ENCODE data around the gene CEP78.
A peak's percentile ranks its signal among the peaks of the same experiment; 100 is the strongest.
"Not testable (repeated sequence)": the region's sequence is repeated elsewhere in the genome, so short reads cannot be mapped to it uniquely, and the experiment has no call there.

The CEP78 gene, protein sequence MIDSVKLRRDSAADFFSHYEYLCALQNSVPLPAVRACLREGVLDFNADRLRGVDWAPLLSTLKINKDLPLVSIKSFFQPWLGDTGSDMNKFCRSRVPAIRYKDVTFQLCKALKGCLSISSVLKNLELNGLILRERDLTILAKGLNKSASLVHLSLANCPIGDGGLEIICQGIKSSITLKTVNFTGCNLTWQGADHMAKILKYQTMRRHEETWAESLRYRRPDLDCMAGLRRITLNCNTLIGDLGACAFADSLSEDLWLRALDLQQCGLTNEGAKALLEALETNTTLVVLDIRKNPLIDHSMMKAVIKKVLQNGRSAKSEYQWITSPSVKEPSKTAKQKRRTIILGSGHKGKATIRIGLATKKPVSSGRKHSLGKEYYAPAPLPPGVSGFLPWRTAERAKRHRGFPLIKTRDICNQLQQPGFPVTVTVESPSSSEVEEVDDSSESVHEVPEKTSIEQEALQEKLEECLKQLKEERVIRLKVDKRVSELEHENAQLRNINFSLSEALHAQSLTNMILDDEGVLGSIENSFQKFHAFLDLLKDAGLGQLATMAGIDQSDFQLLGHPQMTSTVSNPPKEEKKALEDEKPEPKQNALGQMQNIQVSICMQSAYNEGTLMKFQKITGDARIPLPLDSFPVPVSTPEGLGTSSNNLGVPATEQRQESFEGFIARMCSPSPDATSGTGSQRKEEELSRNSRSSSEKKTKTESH

DNA sequence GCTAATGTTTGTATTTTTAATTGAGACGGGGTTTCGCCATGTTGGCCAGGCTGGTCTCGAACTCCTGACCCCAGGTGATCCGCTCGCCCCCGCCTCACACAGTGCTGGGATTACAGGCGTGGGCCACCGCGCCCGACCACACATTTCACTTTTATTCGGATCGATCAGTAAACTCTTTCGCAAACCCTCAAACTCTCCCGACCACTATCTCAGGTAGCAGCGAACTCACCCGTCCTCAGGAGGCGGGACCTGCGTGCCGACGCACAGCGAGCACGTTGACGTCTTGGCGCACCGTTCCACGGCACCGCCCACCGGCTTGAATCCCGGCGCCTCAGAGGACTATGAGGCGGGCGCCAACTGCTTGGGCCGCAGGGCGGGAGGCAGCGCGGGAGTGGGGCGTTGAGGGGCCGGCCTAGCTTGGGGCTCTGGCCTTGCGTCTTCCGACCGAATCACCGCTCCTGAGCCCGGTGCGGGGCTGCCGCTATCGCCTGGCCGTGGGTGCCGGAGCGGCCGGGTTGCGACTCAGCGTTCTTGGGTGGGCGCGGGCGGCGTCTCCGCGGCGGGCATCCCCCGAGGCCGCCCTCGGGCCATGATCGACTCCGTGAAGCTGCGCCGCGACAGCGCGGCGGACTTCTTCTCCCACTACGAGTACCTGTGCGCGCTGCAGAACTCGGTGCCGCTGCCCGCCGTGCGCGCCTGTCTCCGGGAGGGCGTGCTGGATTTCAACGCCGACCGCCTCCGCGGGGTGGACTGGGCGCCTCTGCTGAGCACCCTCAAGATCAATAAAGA, at the start of gene CEP78:
TSS of gene CEP78 (plus strand) at position 314 of the 789 bp plus-strand sequence. CDS start at position 590, 276 bp downstream.
- DNase-seq (ENCODE audit: low spot score): peak; percentile 95

GRCh38 chr9:78187763-78188484, 48.0 kb upstream of the CEP78 start:
- DNase-seq (ENCODE audit: low spot score): no peak

DNA sequence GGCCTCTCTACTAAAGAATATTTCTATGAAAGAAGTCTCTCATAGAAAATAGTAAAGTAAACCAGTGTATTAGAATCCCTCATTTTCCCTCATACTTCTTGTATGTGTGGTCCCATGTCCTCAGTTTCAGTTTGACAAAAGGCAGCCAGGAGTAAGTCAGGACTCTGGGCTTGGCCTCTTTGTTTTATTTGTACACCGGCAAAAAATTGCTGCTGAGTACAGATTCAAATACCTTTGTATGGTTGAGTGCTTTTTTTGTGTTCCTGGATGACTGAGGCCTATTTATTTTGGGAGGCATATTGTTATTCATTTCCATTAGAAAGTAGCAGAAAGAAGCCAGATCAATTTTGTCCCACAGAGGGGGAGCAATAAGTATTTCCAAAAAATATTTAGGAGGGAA, 47.3 kb upstream of the CEP78 start:
- DNase-seq (ENCODE audit: low spot score): no peak

DNA sequence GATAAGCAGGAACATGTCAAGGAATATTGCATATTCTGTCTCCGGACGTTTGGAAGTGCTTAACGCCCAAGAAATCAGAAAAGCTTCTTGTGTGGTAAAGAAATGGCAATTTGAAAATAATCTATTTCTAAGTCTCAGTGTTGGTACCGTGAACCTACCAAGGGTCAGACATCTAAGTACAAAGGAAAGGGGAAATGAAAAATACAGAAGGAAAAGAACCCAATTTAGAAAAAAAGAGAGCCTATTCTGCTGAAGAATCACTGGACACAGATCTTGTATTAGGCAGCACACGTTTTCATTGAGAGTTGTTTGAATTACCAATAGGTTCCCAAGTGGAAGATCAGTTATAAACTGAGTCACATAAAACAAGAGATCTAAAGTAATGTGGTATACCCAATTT, 46.9 kb upstream of the CEP78 start:
- DNase-seq (ENCODE audit: low spot score): no peak

- no peak for DNase-seq (ENCODE audit: low spot score)
These were observed 46.4 kb upstream of the CEP78 start for GRCh38 chr9:78189461-78189860.

GRCh38 chr9:78191931-78192330, 43.9 kb upstream of the CEP78 start:
- no peak for DNase-seq (ENCODE audit: low spot score)

DNA sequence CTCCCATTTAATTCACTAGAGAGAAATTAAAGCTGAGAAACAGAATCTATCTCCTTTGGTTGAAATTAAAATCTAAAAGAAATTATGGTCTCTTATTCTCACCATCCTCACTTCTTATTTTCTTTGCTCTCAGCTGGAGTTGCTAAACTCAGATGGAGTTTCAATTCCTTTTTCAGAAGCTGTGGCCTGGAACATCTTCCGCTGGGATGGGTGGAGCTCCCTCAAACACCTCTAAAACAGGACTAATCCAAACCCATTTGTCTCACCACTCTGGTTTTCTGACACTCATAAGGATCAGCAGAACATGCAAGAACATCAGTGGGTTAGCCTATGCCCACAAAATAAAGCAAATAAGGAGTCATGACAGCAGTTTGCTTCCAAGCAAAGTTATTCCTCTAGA, 39.6 kb upstream of the CEP78 start:
- DNase-seq (ENCODE audit: low spot score): no peak

- not testable (repeated sequence) for DNase-seq (ENCODE audit: low spot score)
These were observed 34.6 kb upstream of the CEP78 start for GRCh38 chr9:78201158-78201777.

DNA sequence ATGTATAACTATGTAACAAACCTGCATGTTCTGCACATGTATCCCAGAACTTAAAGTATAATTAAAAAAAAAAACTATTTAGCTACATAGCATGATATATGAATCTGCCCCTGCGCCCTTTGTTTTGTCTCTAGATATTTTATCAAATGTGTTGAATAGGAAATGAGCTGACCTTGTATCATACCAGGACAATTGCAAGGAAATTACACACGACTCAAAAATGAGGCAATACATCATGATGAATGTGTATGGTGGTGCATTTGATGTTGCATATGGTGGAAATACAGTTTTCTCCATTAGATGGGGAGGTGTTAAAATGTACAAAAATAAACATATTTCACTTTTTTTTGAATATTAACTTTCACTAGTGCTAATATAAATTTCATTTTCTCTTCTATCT, 28.6 kb upstream of the CEP78 start:
- DNase-seq (ENCODE audit: low spot score): no peak

DNA sequence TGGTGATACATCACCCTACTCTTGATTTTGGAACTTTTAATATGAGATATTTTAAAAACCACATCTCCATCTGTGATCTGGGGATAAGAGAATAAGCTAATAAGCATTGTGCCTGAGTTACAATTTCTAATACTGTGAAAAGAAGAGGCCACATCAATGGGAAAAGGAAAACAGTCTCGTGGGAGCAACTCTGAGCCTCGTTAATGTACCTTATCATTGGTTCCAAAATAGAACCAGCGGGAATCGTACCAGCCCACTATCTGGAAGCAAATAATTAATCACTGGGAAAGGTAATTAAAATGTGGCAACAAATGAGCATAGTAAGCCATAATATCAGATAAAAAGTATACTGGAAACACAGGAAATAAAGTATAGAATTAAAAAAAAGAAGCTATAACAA, 28.0 kb upstream of the CEP78 start:
- no peak for DNase-seq (ENCODE audit: low spot score)

GRCh38 chr9:78209127-78209526, 26.7 kb upstream of the CEP78 start:
- DNase-seq (ENCODE audit: low spot score): no peak

GRCh38 chr9:78210841-78211301, 25.0 kb upstream of the CEP78 start:
- no peak for DNase-seq (ENCODE audit: low spot score)

DNA sequence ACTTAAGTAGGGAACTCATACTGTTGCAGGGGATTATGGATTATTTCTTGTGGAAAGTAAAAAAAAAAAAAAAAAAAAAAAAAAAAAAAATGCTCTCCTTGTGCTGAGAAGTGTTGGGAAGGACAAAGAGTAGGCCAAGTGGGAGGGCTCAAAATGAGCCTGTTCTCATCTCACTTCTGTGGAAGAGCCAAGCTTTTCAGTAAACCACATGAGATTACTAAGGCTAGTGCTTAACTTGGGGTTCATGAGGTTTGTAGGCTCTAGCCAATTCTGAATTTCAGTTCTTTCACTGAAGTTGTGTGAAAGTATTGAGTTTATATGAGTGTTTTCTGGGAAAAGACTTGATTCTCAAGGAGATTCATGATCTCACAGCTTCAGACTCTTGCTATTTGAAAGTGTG, 23.0 kb upstream of the CEP78 start:
- DNase-seq (ENCODE audit: low spot score): no peak

GRCh38 chr9:78213712-78214111, 22.2 kb upstream of the CEP78 start:
- no peak for DNase-seq (ENCODE audit: low spot score)

DNA sequence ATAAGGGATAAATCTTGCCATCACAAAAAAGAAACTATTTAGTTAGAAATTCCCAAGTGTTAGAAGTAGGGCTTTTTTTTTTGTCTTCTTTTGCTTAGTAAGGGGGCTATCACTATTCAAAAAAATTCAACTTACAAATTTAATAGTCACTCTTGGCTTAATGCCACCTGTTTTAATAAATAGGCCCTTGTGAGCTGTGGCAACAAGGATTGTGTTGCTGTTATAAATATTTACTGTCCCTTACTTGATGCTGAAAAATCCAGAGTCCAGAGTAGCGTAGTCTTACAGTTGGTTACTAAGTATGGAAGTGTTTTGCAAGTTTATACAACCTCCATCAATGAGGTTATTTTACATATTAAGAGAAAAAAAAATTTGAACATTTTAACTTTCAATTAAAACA, 21.4 kb upstream of the CEP78 start:
- DNase-seq (ENCODE audit: low spot score): no peak

GRCh38 chr9:78215706-78216105, 20.2 kb upstream of the CEP78 start:
- DNase-seq (ENCODE audit: low spot score): no peak

DNA sequence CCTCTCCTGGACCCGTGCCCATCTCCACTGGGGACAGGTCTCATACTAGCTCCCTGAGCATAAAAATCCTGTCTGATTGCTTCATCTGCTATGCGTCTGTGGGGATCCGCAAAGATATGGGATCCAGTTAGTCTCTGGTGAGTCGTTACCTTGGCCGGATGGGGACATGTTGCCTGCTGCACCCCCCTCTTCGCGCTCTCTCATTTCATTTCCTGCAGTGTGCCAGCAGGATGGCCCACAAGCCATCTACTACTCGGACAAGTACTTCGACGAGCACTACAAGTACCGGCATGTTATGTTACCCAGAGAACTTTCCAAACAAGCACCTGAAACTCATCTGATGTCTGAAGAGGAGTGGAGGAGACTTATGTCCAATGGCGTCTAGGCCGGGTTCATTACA, 17.0 kb upstream of the CEP78 start:
- no peak for DNase-seq (ENCODE audit: low spot score)

DNA sequence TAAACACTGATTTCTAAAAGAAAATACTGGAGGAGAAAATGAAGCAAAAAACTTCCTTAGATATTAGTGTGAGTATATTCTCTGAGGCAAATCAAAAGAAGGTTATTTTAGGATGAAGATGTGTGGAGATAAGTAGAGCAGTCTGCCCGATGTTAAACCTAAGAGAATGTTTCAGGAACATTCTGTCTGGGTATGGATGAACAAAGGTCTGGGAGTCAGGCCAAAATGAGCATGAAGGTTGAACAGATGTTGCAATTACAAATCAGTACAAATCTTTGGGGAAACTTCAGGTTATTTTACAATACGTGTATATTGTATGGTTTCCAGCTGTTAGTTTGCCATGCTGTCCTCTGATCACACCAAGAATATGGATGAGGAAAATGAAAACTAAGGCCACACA, 14.4 kb upstream of the CEP78 start:
- no peak for DNase-seq (ENCODE audit: low spot score)

- not testable (repeated sequence) for DNase-seq (ENCODE audit: low spot score)
These were observed 14.0 kb upstream of the CEP78 start for GRCh38 chr9:78221841-78222240.

GRCh38 chr9:78230761-78231160, 5.1 kb upstream of the CEP78 start:
- no peak for DNase-seq (ENCODE audit: low spot score)

DNA sequence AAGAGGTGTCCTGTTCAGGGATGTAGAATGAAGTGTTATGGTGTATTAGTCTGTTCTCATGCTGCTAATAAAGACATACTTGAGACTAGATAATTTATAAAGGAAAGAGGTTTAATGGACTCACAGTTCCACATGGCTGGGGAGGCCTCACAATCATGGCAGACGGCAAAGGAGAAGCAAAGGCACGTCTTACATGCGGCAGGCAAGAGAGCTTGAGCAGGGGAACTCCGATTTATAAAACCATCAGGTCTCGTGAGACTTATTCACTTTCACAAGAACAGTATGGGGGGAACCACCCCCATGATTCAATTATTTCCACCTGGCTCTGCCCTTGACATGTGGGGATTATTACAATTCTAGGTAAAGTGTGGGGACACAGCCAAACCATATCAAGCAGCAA, 3.4 kb upstream of the CEP78 start:
- not testable (repeated sequence) for DNase-seq (ENCODE audit: low spot score)

Data from AG08396 (cell line).